GM21447 (cell line): ENCODE measurements around the gene DCLK1.

Experiments used
- ATAC-seq: cut with Tn5 transposase; IDR thresholded peaks from one replicate; pipeline ENCODE4 v1.9.1; 2021; ENCODE audit not compliant: unreplicated experiment

The DCLK1 gene

DNA sequence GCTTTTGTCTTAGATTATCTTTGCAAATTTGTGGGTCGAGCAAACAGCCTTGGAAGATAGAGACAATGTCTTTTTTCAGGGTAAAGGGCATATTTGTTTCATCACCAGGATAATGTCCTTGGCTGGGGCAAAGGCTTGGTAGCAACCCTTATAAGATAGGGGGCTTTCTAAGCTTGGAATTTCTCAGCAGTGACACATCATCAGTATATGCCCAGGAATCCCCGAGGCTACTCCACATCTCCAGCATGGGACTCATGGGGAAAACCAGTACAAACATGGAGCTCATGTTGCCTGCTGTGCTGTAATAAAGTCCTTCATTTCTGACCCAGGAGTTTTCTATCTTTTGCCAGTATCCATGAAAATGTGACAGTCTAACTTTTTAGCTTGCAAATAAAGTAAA lies 77.1 kb downstream of the DCLK1 start:
- ATAC-seq, result no peak

DNA sequence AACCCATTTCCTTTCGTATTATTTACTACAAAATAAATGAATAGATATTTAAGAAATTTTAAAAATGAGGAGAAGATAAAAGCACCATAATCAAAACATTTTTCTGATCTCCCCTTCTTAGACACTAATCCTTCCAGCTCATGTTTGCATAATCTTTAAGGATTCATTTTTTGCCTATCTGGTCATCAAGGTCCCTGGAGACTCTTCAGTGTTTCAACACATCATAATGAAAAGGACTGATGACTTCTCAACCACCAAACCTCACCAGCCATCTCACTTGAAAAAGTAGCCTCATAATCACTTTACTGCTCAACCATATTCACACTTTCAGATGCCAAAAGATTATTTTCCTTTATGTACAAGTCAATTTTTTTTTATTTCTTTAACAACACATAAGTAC lies 80.1 kb downstream of the DCLK1 start:
- ATAC-seq, result no peak

DNA sequence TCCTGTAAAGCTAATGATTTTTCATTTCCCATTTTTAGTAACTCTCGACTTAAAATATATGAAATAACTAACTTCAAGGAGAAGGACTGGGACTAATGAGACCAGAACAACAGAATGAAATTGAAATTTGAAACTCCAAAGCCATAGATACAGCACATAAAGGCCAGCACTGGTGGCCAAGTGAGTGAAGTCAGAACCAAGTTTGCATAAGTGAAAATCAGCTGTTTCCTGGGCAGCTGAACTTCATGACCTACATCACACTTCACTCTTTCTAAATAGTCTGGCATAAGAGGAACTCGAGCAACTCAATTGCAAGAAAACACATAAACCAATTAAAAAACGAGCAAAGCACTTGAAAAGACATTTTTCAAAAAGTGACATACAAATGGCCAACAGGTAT lies 84.5 kb downstream of the DCLK1 start:
- ATAC-seq, result no peak

DNA sequence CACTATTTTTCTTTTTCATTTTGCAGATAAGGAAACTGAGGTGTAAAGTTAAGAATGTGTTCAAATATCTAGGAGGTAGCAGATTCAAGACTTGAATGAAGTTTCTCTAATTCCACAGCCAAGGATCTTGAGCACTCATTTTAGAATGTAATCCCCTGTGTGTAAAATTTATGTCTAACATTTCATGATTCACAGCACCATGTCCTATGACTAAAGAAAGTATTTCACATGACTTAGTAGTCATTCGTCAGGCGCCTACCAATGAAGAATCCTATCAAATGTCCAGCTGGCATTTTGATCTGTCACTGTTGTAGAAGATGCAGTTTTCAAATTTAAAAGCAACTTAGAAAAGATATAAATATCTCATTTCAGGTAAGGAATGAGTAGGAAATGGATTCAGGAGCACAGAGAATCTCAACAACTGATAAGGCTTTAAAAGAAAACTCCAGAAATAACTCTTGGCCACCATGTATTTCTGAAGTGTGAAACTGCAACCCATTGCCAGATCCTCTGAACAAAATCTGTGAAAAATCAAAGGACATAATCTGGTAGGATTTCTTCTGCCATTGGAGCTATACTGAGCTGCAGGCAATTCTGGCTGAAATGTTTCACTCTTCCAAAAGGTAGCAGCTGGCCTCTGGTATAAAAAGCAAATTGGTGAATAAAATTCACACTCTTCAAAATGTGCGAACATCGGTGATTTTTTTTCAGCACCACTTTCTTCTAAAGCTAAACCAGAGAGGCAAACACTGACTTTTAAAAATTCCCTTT lies 92.2 kb downstream of the DCLK1 start:
- ATAC-seq, result no peak

DNA sequence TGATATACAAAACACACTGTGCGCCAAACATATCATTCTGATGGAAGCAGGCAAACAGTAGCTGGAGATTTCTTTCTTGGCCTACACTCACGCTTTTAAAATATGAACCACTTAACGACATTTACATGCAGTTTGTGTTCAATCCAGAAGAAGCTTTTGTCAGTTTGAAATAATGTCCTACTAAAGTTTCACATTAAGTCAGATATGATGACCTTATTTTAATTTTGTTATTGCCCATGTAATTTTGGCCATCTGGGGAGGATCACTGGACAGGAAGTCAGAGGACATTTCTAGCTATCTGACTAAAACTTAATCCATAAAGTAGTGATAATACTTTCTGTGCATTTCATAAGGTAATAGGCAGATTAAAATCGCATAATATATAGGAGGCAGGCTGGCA lies 98.1 kb downstream of the DCLK1 start:
- no peak for ATAC-seq

DNA sequence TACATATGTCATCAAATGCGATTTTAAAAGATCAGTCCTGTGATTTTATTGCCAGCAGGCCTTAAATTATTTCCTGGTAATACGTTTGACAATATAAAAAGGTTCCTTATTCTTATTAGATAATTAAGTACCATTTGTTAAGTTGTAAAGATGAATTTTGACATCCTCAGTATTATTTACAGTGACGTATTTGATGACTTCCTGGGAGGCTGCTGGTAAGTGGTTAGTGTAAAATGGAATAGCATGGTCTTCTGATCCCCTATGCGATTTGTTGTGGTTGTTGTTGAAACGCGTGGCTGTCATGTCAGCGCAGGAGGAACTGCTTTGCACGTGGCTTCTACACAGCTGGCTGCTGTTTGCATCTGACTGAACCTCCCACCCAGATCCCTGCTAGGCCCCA lies 99.7 kb downstream of the DCLK1 start:
- no peak for ATAC-seq

DNA sequence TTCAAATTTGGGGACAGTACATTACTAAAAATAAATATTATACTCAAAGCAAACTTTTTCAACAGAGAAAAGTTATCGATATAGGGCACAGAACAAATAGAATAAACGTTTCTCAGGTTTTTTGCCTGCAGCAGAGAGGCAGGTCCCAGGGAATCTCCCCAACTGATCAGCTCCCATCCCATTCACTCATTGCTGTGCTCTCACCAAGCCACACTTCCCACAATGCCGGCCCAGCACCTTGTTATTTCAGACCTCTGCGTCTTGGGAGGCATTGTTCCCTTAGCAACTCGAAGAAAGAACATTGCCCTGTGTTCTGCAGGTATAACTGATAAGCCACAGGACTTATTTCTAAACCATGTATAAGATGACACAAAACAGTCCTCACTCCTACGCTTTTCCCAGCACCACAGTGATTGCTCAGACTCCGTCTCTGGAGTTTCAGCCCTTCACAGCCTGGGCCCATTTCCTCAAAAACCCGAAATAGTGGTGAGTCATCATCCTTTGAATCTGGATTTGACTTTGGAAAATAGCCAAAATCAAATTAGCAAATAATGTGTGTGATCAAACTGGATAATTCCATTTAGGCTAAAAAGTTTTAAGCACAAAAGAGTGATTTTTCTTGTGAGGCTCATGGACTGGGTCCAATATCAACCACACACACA lies 100.4 kb downstream of the DCLK1 start:
- no peak for ATAC-seq

DNA sequence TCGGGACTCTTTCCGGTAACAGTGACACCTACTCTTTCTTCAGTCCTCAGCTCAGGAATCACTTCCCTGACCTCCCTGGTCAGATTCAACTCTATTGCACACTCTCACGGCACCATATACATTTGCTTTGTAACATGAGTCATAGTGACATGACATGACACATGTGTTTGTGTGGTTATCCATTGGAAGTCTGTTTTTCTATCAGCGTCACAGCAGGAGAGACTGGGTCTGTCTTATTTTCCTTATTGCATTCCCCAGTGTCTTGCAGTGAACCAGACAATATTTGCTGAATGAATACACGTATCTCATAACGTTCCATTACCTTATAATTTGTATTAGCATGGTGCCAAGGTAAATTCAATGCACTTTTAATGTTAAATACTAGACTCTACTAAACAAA lies 102.0 kb downstream of the DCLK1 start:
- ATAC-seq, result no peak

DNA sequence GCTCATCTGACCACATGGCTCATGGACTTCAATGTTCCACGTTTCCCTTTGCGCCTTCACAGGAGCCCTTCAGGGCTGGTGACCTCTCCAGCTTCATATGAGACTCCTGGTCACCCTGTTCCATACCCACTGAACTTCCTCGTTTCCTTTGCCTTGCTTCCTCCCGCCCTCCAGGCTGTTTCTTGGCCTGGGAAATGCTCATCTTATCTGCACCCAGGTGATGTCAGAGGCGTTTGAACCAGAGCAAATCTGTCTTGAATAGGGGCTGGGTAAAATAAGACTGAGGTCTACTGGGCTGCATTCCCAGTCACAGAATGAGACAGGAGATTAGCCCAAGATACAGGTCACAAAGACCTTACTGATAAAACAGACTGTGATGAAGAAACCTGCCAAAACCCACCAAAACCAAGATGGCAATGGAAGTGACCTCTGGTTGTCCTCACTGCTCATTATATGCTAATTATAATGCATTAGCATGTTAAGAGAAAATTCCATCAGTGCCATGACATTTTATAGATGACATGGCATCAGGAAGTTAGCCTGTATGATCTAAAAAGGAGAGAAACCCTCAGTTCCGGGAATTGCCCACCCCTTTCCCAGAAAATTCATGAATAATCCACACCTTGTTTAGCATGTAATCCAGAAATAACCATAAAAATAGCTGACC lies 102.7 kb downstream of the DCLK1 start:
- ATAC-seq, result no peak

DNA sequence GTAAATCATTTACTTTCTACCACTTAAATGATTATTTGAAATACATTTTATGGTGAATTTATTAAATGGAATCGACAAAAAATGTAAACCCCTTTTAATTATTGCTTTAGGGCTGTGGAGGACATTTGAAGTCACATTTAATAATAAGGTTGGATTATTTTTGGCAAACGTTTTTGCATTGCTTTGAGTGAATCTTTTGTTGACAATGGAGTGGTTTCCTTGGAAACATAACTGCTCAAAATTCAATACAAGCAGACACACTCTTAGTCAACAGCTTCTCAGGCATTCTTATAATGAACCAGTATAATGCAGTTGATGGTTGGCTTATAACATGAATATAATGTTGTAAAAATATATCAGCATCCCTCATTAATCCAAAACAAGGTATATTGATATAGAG lies 104.7 kb downstream of the DCLK1 start:
- no peak for ATAC-seq

DNA sequence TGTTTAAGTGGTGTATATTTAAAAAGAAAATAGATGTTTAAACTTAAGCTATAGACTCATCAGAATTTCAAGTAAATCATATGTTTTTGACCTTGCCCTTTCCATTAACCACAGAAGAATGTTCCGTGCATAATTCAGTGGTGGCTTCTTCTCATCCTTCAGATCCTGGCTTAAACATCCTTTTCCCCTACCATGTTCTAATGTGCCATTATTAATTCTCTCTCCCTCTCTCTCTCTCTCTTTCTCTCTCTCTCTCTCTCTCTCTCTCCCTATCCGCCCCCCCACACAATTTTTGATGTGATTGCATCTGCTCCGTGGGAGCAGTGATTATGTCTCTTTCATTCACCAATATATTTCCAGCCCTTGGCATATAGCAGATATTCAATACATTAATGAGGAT lies 116.4 kb downstream of the DCLK1 start:
- no peak for ATAC-seq

DNA sequence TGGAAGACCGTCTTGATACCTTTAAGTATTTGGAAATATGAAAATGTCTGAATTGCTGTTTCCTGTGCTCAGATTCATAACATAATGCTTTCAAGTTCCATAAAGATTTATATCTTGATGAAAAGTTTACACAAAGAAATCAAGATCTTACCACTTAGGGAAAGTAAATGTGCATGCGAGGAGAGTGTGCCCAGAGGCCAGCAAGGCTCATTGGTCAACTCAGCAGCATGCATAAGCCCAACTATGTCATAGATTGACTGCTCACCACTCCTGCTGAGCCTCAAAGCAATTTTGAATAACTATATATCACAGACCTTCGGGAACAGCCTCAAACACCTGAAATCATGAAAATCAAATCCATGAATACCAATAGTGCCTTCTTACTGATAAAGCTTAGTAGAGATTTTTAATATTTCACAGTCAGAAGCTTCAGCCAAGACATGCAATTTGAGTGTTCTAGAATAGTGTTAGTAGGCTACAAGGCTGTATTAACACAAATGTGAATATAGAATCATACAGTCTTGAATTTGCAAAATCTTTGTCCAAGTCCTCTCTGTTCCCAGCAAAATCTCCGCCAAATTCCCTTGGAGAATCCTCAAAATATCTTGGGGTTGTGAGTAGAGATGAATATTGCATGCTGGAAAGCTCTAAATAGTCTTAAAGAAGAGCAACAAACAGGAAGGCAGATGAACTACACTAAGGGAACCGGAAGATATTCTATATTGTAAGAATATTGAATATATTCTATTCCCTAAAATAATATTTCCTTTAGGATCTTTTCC lies 124.1 kb downstream of the DCLK1 start:
- no peak for ATAC-seq

DNA sequence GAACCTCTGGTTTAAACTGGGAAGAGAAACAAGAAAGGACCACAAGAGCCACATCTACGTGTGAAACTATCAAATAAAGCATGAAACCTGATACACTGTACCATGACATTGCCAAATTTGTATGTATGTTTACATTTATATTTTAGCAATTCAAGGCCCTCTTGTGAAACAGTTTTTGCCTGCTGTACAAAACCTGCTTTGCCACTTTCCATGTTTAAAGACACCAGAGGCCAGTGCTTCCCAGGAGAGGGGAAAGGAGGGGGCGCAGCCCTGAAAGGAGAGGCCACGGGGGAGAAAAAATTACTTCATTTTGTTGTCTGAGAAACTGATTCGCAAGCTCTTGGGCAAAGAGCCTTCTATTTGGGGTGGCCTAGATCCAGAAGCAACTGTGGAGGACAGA lies 124.8 kb downstream of the DCLK1 start:
- ATAC-seq, result no peak

DNA sequence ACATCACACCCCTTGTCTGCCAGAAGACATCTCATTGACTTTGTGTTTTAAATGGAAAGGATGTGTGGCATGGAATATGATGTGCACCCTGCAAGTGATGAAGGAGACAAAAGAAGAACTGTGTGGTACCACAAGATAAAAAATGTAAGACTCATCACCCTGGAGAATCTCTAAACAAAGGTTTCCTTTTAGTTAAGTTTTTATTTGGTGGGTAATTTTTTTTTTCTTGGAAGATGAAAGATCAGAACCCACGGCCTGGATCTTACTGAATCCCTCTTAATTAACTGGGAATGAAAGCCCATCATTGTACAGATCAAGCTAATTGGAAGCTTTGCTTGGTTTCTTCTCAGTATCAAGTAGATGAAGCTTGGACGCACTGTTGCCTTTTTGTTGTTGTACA lies 129.6 kb downstream of the DCLK1 start:
- ATAC-seq, result no peak

DNA sequence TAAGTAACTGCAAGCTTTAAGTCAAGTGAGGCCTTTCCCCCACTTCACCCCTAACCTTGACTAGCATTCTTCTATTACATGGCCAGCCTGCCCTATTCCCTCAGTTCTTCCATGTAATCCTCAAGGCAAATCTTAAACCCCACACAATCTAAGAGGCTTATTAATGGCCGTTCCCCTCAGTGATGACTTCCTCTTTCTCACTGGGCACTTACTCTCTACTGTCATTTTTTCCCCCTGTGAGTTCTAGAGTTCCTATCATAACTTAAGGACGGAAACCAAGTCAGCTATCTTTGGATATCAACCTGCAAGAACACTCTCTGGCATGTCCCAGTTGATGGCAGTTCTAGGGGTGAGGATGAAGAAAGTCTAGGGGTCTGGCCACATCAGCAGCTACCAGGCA lies 131.2 kb downstream of the DCLK1 start:
- no peak for ATAC-seq

DNA sequence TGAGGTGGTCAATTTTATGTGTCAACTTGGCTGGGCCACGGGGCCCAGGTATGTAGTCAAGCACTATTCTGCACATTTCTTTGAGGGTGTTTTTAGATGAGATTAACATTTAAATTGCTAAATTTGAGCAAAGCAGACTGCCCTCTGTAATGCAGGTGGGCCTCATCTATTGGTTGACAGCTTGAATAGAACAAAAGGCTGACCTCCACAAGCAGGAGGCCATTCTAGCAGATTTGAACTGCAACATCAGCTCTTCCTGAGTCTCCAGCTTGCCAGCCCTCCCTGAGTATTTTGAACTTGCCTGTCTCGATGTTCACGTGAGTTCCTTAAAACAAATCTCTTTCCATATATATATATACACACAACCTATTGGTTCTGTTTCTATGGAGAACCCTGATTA lies 134.8 kb downstream of the DCLK1 start:
- ATAC-seq, result no peak

DNA sequence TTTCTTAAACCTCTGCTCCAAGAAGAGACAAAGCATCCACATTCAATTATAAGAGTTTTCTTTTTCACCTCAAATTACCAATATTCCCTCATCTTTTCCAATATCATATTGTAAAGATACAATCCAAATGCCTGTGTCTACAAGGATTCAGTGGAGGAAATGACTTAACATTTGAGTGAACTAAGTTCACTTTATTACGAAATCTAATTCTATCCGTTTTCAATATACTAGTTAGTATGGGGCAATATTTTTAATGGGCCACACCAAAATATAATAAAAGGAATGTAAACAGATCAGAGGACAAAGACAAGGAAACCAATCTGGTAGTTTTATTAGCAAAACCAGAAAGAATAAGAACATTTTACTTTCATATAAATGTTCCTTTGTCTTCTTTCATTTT lies 136.0 kb downstream of the DCLK1 start:
- ATAC-seq, result no peak

DNA sequence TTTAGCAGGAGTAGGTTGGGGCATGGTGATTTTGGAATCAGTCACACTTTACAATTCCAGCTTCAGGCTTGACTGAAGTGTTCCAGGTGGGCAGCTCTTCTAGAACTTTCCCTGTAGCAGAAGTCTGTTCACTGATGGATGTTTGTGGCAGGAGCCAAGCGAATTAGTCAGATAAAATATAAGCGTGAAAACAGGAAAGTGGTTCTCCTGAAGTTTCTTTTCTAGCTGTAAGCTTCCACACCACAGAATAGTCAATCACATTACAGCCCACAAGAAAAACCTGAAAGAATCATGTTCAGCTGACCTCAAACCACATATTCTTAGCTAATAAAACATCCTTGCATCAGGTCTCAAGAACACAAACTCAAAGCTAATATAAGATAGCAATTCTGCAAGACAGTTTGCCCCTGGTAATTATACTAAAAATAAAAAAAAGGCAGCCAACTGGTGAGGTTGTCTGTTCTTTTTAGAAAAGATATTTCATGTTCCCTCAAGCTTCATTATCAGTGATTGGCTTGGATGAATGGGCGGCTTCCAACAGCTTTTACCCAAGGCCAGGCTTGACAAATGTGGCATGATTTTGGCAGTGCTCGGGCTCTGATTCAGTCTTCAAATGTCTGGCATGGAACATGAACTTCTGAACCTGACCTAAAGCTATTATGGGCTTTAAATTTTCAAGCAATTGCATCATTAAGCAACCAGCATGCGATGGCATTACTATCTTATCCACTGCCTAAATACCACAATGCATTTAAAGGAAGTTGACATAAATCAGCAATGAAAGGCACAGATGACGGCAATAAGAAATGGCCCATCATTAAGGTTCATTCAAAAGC lies 136.8 kb downstream of the DCLK1 start:
- ATAC-seq, result no peak

DNA sequence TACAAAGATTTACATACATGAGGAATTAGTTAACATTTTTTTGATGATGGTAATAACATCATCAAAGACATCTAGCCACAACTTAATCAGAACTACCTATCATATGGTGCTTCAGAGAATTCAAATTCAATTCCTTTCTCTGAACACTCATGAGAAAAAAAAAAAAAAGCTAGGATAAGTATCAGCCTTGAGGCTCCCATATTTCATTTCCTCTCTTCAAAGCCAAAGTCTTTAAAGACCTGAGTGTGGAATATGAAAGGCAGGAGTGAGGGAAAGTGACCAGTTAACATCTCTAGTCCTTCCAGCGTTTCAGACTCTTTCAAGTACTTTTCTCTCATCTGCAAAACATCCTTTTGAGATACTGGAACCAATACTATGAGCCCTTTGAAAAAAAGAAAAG lies 137.5 kb downstream of the DCLK1 start:
- ATAC-seq, result no peak

DNA sequence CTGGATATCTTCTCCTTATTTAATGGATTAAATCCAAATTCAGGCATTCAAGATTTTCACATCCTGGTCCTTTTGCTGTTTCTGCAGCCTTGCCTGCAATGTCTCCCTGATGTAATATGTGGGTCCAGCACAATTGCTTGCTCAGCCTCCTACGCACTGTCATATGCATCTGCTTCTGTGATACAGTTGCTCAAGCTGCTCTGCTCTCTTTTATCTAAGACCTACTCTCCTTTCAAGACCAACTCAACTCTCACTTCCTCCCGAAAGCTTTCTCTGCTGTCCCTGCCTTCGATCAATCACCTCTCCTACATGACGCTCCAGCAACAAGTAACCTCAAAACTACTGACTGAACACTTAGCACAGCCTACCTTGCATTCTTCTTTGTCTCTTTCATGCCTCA lies 138.2 kb downstream of the DCLK1 start:
- no peak for ATAC-seq

DNA sequence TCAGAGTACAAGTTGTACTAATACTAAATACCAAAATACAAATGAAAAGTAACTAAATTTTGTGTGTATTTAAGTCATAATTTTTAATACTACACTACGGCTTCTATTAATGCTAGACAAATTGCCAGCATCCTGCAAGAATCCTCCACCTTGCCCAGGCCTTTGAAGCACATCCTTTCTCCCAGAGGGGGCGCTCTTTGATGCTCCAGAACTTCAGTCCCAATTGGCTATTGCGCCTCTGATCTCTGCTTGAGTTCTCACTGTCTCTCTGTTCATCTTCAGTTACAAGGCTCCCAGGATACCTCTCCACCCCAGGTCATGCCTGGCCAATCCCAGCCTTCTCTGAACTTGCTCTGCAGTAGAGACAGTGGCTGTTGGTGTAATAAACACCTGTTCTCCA lies 141.0 kb downstream of the DCLK1 start:
- no peak for ATAC-seq
